HK-2 (cell line): ENCODE results near the gene VTI1A.

Experiments
- DNase-seq: peaks from one replicate; pipeline ENCODE4 v3.0.0-alpha.2; 2018; ENCODE audit not compliant: unreplicated experiment

The VTI1A gene

GRCh38 chr10:112546474-112546873 lies 99.5 kb downstream of the VTI1A start:
- no peak for DNase-seq

- DNase-seq: no peak
Measured at GRCh38 chr10:112548535-112549276, 101.7 kb downstream of the VTI1A start.

GRCh38 chr10:112552593-112553110 lies 105.6 kb downstream of the VTI1A start:
- DNase-seq: no peak

- no peak for DNase-seq
Measured at GRCh38 chr10:112553315-112553714, 106.3 kb downstream of the VTI1A start.

GRCh38 chr10:112554263-112554662 lies 107.2 kb downstream of the VTI1A start:
- no peak for DNase-seq

- DNase-seq: no peak
Measured at GRCh38 chr10:112557197-112557596, 110.2 kb downstream of the VTI1A start.

GRCh38 chr10:112558476-112559142 lies 111.6 kb downstream of the VTI1A start:
- DNase-seq: no peak

- DNase-seq: no peak
Measured at GRCh38 chr10:112559349-112559748, 112.3 kb downstream of the VTI1A start.

GRCh38 chr10:112562122-112562521 lies 115.1 kb downstream of the VTI1A start:
- no peak for DNase-seq

GRCh38 chr10:112562809-112563663 lies 116.0 kb downstream of the VTI1A start:
- no peak for DNase-seq

GRCh38 chr10:112564337-112564736 lies 117.3 kb downstream of the VTI1A start:
- DNase-seq: no peak

GRCh38 chr10:112565434-112566053 lies 118.5 kb downstream of the VTI1A start:
- DNase-seq: peak; percentile 34

- no peak for DNase-seq
Measured at GRCh38 chr10:112570585-112570984, 123.6 kb downstream of the VTI1A start.

GRCh38 chr10:112579578-112579977 lies 132.6 kb downstream of the VTI1A start:
- no peak for DNase-seq

GRCh38 chr10:112580267-112580666 lies 133.3 kb downstream of the VTI1A start:
- DNase-seq: peak; percentile 37

- DNase-seq: no peak
Measured at GRCh38 chr10:112581921-112582320, 134.9 kb downstream of the VTI1A start.

GRCh38 chr10:112583236-112583939 lies 136.4 kb downstream of the VTI1A start:
- no peak for DNase-seq

- DNase-seq: no peak
Measured at GRCh38 chr10:112584276-112584675, 137.3 kb downstream of the VTI1A start.

- no peak for DNase-seq
Measured at GRCh38 chr10:112585126-112585525, 138.1 kb downstream of the VTI1A start.

- no peak for DNase-seq
Measured at GRCh38 chr10:112585960-112586359, 138.9 kb downstream of the VTI1A start.

GRCh38 chr10:112587729-112588128 lies 140.7 kb downstream of the VTI1A start:
- no peak for DNase-seq
